RKO (cell line): ENCODE measurements around the gene COL9A3.

ENCODE experiments used
- DNase-seq: peaks from one replicate; pipeline ENCODE4 v3.0.0-alpha.2; 2016; ENCODE audit warnings: low spot score

Gene COL9A3

GRCh38 chr20:62811320-62811719 is 5.5 kb upstream of the COL9A3 start:
- no peak for DNase-seq

- no peak for DNase-seq
Observed at GRCh38 chr20:62811720-62812119, 5.1 kb upstream of the COL9A3 start.

GRCh38 chr20:62812181-62812906 is 4.5 kb upstream of the COL9A3 start:
- DNase-seq: no peak

- DNase-seq: no peak
Observed at GRCh38 chr20:62812907-62813200, 4.0 kb upstream of the COL9A3 start.

GRCh38 chr20:62813588-62813987 is 3.3 kb upstream of the COL9A3 start:
- DNase-seq: no peak

- no peak for DNase-seq
Observed at GRCh38 chr20:62814060-62814708, 2.7 kb upstream of the COL9A3 start.

GRCh38 chr20:62814709-62815065 is 2.2 kb upstream of the COL9A3 start:
- no peak for DNase-seq

- no peak for DNase-seq
Observed at GRCh38 chr20:62815066-62815991, 1.5 kb upstream of the COL9A3 start.

GRCh38 chr20:62816031-62816883 is 593 bp upstream of the COL9A3 start:
- DNase-seq: no peak

- DNase-seq: no peak
Observed at GRCh38 chr20:62817975-62818591, 1.2 kb downstream of the COL9A3 start.

- DNase-seq: no peak
Observed at GRCh38 chr20:62818592-62819493, 2.0 kb downstream of the COL9A3 start.

- peak; percentile 65 for DNase-seq
Observed at GRCh38 chr20:62819494-62820174, 2.8 kb downstream of the COL9A3 start.

GRCh38 chr20:62820208-62820961 is 3.5 kb downstream of the COL9A3 start:
- DNase-seq: no peak

GRCh38 chr20:62820962-62821725 is 4.3 kb downstream of the COL9A3 start:
- no peak for DNase-seq

- no peak for DNase-seq
Observed at GRCh38 chr20:62821726-62822210, 4.9 kb downstream of the COL9A3 start.

GRCh38 chr20:62822239-62822787 is 5.5 kb downstream of the COL9A3 start:
- no peak for DNase-seq

- peak; percentile 85 for DNase-seq
Observed at GRCh38 chr20:62822788-62823651, 6.2 kb downstream of the COL9A3 start.
